Erythroblast (primary cell): Measurements from ENCODE around the gene ISM1.

Source experiments
- GATA1 ChIP-seq: IDR thresholded peaks from 2 replicates; pipeline ENCODE4 v1.6.1; 2011; ENCODE audit warnings: low read depth, mild to moderate bottlenecking, control low read depth, low read length, moderate library complexity
- POLR2A ChIP-seq: IDR thresholded peaks from 2 replicates; pipeline ENCODE4 v1.6.1; 2011; ENCODE audit warnings: mild to moderate bottlenecking, low read length

GRCh38 chr20:13221673-13222318, 722 bp downstream of the ISM1 start:
- TF ChIP-seq POLR2A: no peak
- TF ChIP-seq GATA1: no peak
